OCI-LY3 (cell line): ENCODE measurements around the gene PRKCE.

Experiments
- H2AFZ ChIP-seq: fragments of 200-600, 300-600 bp; shearing (Covaris generic); 2 replicates; pipeline ENCODE4 v1.6.0; 2014; ENCODE audit warnings: antibody characterized with exemption, low read depth, low read length
- H3K27ac ChIP-seq: fragments of 200-600, 300-600 bp; sonication (generic); 2 replicates; pipeline ENCODE4 v1.5.1; 2014; ENCODE audit warnings: mild to moderate bottlenecking, low read length, moderate library complexity, mixed read lengths
- H3K27me3 ChIP-seq: fragments of 200-600, 300-600 bp; sonication (generic); 2 replicates; pipeline ENCODE4 v1.6.1; 2014; ENCODE audit warnings: low read depth, low read length, mixed read lengths
- H3K36me3 ChIP-seq: fragments of 200-600, 300-600 bp; sonication (generic); replicated peaks from 2 replicates; pipeline ENCODE3; 2014; ENCODE audit warnings: low read depth, low read length, mixed read lengths
- H3K4me1 ChIP-seq: fragments of 300-600, 200-600 bp; sonication (generic); 2 replicates; pipeline ENCODE4 v1.6.1; 2014; ENCODE audit warnings: low read length, mixed read lengths
- H3K4me2 ChIP-seq: fragments of 200-600, 300-600 bp; sonication (generic); 2 replicates; pipeline ENCODE4 v1.6.1; 2014; ENCODE audit warnings: low read length, mixed read lengths
- H3K4me3 ChIP-seq: fragments of 300-600, 200-600 bp; sonication (generic); 2 replicates; pipeline ENCODE4 v1.5.1; 2014; ENCODE audit warnings: antibody characterized with exemption, mild to moderate bottlenecking, low read length, moderate library complexity
- H3K79me2 ChIP-seq: fragments of 300-600, 200-600 bp; shearing (Covaris generic); 2 replicates; pipeline ENCODE4 v1.6.1; 2014; ENCODE audit warnings: mild to moderate bottlenecking, low read length, mixed read lengths
- H3K9ac ChIP-seq: fragments of 300-600, 200-600 bp; shearing (Covaris generic); 2 replicates; pipeline ENCODE4 v1.6.0; 2014; ENCODE audit warnings: mild to moderate bottlenecking, low read length, moderate library complexity
- H3K9me3 ChIP-seq: fragments of 200-600, 300-600 bp; shearing (Covaris generic); 2 replicates; pipeline ENCODE4 v1.6.1; 2014; ENCODE audit warnings: low read length, mixed read lengths; ENCODE audit not compliant: insufficient read depth
- H4K20me1 ChIP-seq: fragments of 200-600, 300-600 bp; sonication (generic); 2 replicates; pipeline ENCODE4 v1.6.1; 2016; ENCODE audit warnings: low read length, mixed read lengths; ENCODE audit not compliant: insufficient read depth
- EZH2phosphoT487 ChIP-seq: fragments of 200-600 bp; shearing (Covaris generic); IDR thresholded peaks from 2 replicates; pipeline ENCODE4 v1.6.1; 2018; ENCODE audit warnings: antibody characterized with exemption, mixed run types, low read depth
- TF ChIP-seq, protein P1 (sequence below): fragments of 200-600, 300-600 bp; sonication (generic); IDR thresholded peaks from 2 replicates; pipeline ENCODE4 v1.5.1; 2014; ENCODE audit warnings: antibody characterized with exemption, low read length, low read depth

The PRKCE gene

DNA sequence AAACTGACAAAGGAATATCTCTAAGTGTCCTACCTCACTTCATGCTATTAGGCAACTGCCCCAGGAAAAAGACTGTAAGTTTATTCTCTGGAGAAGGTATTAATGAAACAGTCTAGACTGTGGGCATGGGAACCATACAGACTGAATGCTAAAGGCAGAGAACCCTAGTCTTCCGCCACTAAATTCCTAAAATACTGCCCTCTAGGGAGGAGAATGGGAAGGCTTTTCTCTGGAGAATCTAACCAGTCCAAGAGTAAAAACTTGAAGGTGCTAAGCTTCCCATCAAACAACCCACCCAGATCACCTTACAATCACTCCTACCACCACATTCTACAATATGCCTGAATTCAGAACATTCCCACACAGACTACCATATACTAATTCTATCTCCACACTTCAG is 43.8 kb upstream of the PRKCE start:
- TF ChIP-seq, protein P1, sequence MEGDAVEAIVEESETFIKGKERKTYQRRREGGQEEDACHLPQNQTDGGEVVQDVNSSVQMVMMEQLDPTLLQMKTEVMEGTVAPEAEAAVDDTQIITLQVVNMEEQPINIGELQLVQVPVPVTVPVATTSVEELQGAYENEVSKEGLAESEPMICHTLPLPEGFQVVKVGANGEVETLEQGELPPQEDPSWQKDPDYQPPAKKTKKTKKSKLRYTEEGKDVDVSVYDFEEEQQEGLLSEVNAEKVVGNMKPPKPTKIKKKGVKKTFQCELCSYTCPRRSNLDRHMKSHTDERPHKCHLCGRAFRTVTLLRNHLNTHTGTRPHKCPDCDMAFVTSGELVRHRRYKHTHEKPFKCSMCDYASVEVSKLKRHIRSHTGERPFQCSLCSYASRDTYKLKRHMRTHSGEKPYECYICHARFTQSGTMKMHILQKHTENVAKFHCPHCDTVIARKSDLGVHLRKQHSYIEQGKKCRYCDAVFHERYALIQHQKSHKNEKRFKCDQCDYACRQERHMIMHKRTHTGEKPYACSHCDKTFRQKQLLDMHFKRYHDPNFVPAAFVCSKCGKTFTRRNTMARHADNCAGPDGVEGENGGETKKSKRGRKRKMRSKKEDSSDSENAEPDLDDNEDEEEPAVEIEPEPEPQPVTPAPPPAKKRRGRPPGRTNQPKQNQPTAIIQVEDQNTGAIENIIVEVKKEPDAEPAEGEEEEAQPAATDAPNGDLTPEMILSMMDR = peak; percentile 33
- TF ChIP-seq EZH2phosphoT487 = no peak
- peaks cover 11% of the 10 kb centered on the region for H3K36me3 ChIP-seq
- no peaks in the 10 kb centered on the region for H3K27me3 ChIP-seq
- peaks cover 29% of the 10 kb centered on the region for H3K4me1 ChIP-seq
- H3K27ac ChIP-seq = no peak overlapping the region
- H4K20me1 ChIP-seq = no peaks in the 10 kb centered on the region
- no peak overlapping the region for H3K4me3 ChIP-seq
- H3K79me2 ChIP-seq = peaks cover 37% of the 10 kb centered on the region
- H3K9ac ChIP-seq = no peak overlapping the region
- no peak overlapping the region for H2AFZ ChIP-seq
- no peaks in the 10 kb centered on the region for H3K9me3 ChIP-seq
- no peak overlapping the region for H3K4me2 ChIP-seq

DNA sequence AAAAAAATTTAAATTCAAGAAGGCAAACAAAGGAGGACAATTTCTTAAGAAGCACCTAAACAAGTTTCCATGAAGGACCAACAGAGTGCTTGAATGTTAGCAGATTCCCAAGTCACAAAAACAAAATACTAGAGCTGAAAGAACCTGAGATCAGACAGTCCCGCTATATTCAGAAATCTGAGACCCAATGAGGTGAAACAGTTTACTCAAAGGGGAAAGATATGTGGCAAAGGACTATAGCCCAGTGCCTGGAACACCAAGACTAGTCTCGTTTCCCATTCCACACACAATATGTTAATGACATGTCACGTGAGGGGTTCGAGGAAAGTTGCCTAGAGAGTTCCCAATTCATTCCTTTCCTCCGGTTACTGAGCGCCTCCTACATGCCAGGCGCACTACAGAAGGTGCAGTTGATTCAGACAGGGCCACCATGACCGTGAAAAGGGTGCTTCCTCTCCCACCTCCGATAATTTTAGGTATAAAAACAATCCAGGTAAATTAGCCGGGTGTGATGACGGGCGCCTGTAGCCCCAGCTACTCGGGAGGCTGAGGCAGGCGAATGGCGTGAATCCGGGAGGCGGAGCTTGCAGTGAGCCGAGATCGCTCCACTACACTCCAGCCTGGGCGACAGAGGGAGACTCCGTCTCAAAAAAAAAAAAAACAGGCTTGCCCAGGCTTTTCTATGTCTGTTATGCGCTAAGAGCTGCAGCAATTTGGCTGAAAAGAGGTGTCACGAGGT is 41.0 kb upstream of the PRKCE start:
- Histone ChIP-seq H3K4me3 (peak overlapping the region; percentile 85), H3K4me2 (peak overlapping the region; percentile 82), H3K27me3 (no peaks in the 10 kb centered on the region), H3K79me2 (peaks cover 37% of the 10 kb centered on the region), H3K9me3 (no peaks in the 10 kb centered on the region), H3K27ac (peak overlapping the region; percentile 75), H3K36me3 (no peaks in the 10 kb centered on the region), H3K9ac (peak overlapping the region; percentile 83), H2AFZ (peak overlapping the region; percentile 64), H3K4me1 (peaks cover 17% of the 10 kb centered on the region), H4K20me1 (no peaks in the 10 kb centered on the region)
- TF ChIP-seq, protein P1 = peak; percentile 49
- TF ChIP-seq EZH2phosphoT487 = no peak

DNA sequence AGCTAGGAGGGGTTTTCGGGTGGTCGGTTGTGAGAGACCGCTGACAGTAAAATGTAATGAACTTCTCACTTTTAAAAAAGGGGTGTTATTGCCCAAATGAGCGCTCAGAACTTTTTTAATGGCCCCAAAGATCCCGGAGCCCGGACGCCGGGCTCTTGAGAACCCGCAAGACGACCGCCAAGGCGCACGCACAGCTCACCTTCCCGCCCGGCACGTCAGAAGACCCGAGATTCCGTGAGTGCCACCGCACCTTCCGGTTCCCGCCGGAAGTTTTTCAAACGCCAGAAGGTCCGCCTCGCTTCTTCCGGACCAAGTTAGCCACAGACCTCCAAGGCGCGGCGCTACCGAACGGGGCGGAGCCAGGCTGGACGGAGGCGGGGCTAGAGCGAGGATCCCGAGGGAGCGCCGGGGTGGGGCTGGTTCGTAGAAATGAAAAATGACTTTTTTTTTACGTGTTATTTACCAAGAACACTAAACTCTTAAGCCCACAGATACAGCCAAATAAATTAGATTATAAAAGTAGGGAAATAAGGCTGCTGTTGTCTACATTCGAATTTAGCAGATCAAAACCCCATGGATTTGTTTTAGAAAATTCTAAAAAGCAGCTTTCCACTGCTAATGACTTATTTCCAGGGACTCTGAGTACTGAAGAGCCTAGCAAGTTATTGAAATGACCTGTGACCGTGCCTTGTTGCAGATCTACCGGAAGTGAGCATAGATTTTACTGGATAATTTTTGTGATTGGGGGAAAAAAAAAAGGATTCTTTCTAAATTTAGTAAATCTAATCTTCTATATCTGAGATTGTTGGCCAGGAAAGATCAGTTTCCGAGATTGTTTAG is 40.2 kb upstream of the PRKCE start, which contains the start of gene SRBD1:
Gene SRBD1, minus strand, starts transcription at position 248 of the 840 bp plus-strand sequence. CDS start 5,826 bp downstream, outside the sequence.
- Histone ChIP-seq H3K9ac (peak within 1 kb of the TSS; percentile 83), H3K79me2 (peaks cover 37% of the 10 kb centered on the region), H3K27ac (peak within 1 kb of the TSS; percentile 75), H3K27me3 (no peaks in the 10 kb centered on the region), H4K20me1 (no peaks in the 10 kb centered on the region), H3K4me3 (peak within 1 kb of the TSS; percentile 85), H3K9me3 (no peaks in the 10 kb centered on the region), H3K4me1 (peaks cover 17% of the 10 kb centered on the region), H3K36me3 (no peaks in the 10 kb centered on the region), H3K4me2 (peak within 1 kb of the TSS; percentile 82), H2AFZ (peak within 1 kb of the TSS; percentile 95)
- TF ChIP-seq, protein P1 = no peak

DNA sequence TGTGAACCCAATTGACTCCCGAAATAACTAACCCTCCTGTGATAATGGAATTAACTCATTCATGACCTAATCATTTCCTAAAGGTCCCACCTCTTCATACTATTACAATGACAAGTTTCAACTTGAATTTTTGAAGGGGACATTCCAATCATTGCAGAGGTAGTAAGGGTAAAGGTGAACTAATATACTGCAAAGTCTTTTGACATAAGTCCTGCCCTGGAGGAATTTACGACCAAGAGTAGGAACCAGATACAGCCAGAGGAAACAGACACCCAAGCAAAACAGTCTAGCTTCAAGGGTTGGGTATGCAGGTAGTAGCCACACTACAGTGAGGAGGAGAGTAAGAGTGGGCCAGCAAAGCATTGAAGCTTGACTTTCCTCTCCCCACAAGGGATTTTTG is 39.2 kb upstream of the PRKCE start:
- Histone ChIP-seq H3K4me1 (peaks cover 17% of the 10 kb centered on the region), H3K79me2 (peaks cover 32% of the 10 kb centered on the region), H3K4me3 (no peak overlapping the region), H3K9ac (no peak overlapping the region), H3K9me3 (no peaks in the 10 kb centered on the region), H3K27ac (no peak overlapping the region), H3K36me3 (no peaks in the 10 kb centered on the region), H3K4me2 (no peak overlapping the region), H4K20me1 (no peaks in the 10 kb centered on the region), H3K27me3 (no peaks in the 10 kb centered on the region), H2AFZ (0 out of 2 replicates have a peak overlapping the region, but pooled peaks have one; percentile 95)
- TF ChIP-seq EZH2phosphoT487 = no peak
- TF ChIP-seq, protein P1 = no peak
